OCI-LY3 (cell line): ENCODE results near the gene DFFB.

ENCODE experiments used
- H2AFZ ChIP-seq: fragments of 200-600, 300-600 bp; shearing (Covaris generic); 2 replicates; pipeline ENCODE4 v1.6.0; 2014; ENCODE audit warnings: antibody characterized with exemption, low read depth, low read length
- H3K27ac ChIP-seq: fragments of 200-600, 300-600 bp; sonication (generic); 2 replicates; pipeline ENCODE4 v1.5.1; 2014; ENCODE audit warnings: mild to moderate bottlenecking, low read length, moderate library complexity, mixed read lengths
- H3K27me3 ChIP-seq: fragments of 200-600, 300-600 bp; sonication (generic); 2 replicates; pipeline ENCODE4 v1.6.1; 2014; ENCODE audit warnings: low read depth, low read length, mixed read lengths
- H3K36me3 ChIP-seq: fragments of 200-600, 300-600 bp; sonication (generic); replicated peaks from 2 replicates; pipeline ENCODE3; 2014; ENCODE audit warnings: low read depth, low read length, mixed read lengths
- H3K4me1 ChIP-seq: fragments of 300-600, 200-600 bp; sonication (generic); 2 replicates; pipeline ENCODE4 v1.6.1; 2014; ENCODE audit warnings: low read length, mixed read lengths
- H3K4me2 ChIP-seq: fragments of 200-600, 300-600 bp; sonication (generic); 2 replicates; pipeline ENCODE4 v1.6.1; 2014; ENCODE audit warnings: low read length, mixed read lengths
- H3K4me3 ChIP-seq: fragments of 300-600, 200-600 bp; sonication (generic); 2 replicates; pipeline ENCODE4 v1.5.1; 2014; ENCODE audit warnings: antibody characterized with exemption, mild to moderate bottlenecking, low read length, moderate library complexity
- H3K79me2 ChIP-seq: fragments of 300-600, 200-600 bp; shearing (Covaris generic); 2 replicates; pipeline ENCODE4 v1.6.1; 2014; ENCODE audit warnings: mild to moderate bottlenecking, low read length, mixed read lengths
- H3K9ac ChIP-seq: fragments of 300-600, 200-600 bp; shearing (Covaris generic); 2 replicates; pipeline ENCODE4 v1.6.0; 2014; ENCODE audit warnings: mild to moderate bottlenecking, low read length, moderate library complexity
- H3K9me3 ChIP-seq: fragments of 200-600, 300-600 bp; shearing (Covaris generic); 2 replicates; pipeline ENCODE4 v1.6.1; 2014; ENCODE audit warnings: low read length, mixed read lengths; ENCODE audit not compliant: insufficient read depth
- H4K20me1 ChIP-seq: fragments of 200-600, 300-600 bp; sonication (generic); 2 replicates; pipeline ENCODE4 v1.6.1; 2016; ENCODE audit warnings: low read length, mixed read lengths; ENCODE audit not compliant: insufficient read depth
- CTCF ChIP-seq: fragments of 200-600, 300-600 bp; sonication (generic); IDR thresholded peaks from 2 replicates; pipeline ENCODE4 v1.5.1; 2014; ENCODE audit warnings: antibody characterized with exemption, low read length, low read depth
- EZH2phosphoT487 ChIP-seq: fragments of 200-600 bp; shearing (Covaris generic); IDR thresholded peaks from 2 replicates; pipeline ENCODE4 v1.6.1; 2018; ENCODE audit warnings: antibody characterized with exemption, mixed run types, low read depth

DFFB gene

GRCh38 chr1:3898475-3898735 is 41.1 kb downstream of the DFFB start:
- no peak overlapping the region for H2AFZ ChIP-seq
- H3K36me3 ChIP-seq, result peaks cover 28% of the 10 kb centered on the region
- peak overlapping the region; percentile 93; the same call in 1 of the 2 replicates for H3K4me3 ChIP-seq
- no peak for TF ChIP-seq CTCF
- no peak for TF ChIP-seq EZH2phosphoT487
- H3K27ac ChIP-seq, result no peak overlapping the region
- H3K9me3 ChIP-seq, result no peaks in the 10 kb centered on the region
- H3K27me3 ChIP-seq, result no peaks in the 10 kb centered on the region
- H3K9ac ChIP-seq, result no peak overlapping the region
- peaks cover 64% of the 10 kb centered on the region for H3K79me2 ChIP-seq
- peaks cover 9% of the 10 kb centered on the region for H4K20me1 ChIP-seq
- H3K4me1 ChIP-seq, result peaks cover 11% of the 10 kb centered on the region
- no peak overlapping the region for H3K4me2 ChIP-seq

DNA sequence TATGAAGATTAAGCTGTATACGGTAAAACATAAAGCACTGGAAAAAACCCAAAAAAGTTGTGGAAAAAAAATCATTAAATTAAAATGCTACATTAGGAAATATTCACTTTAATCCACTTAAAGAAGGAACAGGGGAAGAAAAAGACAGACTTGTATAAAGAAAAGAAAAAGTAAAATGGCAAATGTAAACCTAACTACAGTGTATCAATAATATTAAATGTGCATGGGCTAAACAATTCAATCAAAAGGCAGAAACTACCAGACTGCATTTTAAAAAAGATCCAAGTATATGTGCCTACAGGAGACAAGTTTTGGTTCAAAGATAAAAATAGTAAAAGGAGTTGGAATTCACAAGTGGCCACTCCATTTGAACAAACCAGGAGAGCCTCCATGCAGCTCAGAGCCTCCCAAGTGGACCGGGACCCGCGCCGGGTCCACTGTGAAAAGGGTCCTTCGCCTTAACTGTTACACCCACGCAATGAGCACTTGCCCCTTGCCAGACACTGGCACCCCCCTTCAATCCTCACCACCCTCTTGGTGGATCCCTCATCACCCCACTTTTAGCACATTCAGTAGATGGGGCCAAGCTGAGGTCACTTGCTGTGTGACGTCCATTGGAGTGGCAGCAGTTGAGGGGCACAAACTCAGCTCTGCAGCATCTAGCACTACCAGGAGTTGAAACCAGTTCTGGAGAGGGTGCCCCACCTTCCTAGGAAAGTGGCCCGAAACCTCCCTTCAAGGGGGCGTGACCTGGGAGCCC is 41.9 kb downstream of the DFFB start:
- H4K20me1 ChIP-seq, result peaks cover 9% of the 10 kb centered on the region; the same call in 1 of the 2 replicates
- H3K9me3 ChIP-seq, result no peaks in the 10 kb centered on the region
- no peaks in the 10 kb centered on the region for H3K27me3 ChIP-seq
- peak overlapping the region; percentile 61; the same call in 1 of the 2 replicates for H2AFZ ChIP-seq
- peaks cover 9% of the 10 kb centered on the region for H3K4me1 ChIP-seq
- peak overlapping the region; percentile 93 for H3K4me3 ChIP-seq
- H3K4me2 ChIP-seq, result peak overlapping the region; percentile 98
- TF ChIP-seq EZH2phosphoT487 (no peak), CTCF (no peak; the same call in 1 of the 2 replicates)
- peaks cover 57% of the 10 kb centered on the region for H3K79me2 ChIP-seq
- peaks cover 24% of the 10 kb centered on the region for H3K36me3 ChIP-seq
- peak overlapping the region; percentile 98 for H3K9ac ChIP-seq
- H3K27ac ChIP-seq, result peak overlapping the region; percentile 92

- Histone ChIP-seq H3K4me3 (peak overlapping the region; percentile 93), H3K4me2 (peak overlapping the region; percentile 98), H3K36me3 (peaks cover 23% of the 10 kb centered on the region), H3K9ac (peak overlapping the region; percentile 98), H3K4me1 (peaks cover 9% of the 10 kb centered on the region), H3K9me3 (no peaks in the 10 kb centered on the region), H4K20me1 (peaks cover 9% of the 10 kb centered on the region; the same call in 1 of the 2 replicates), H2AFZ (peak overlapping the region; percentile 61), H3K27me3 (no peaks in the 10 kb centered on the region), H3K79me2 (peaks cover 52% of the 10 kb centered on the region), H3K27ac (peak overlapping the region; percentile 92)
- TF ChIP-seq EZH2phosphoT487 (no peak), CTCF (0 out of 2 replicates have a peak, but pooled peaks have one; percentile 17)
Measured at GRCh38 chr1:3899754-3900149, 42.5 kb downstream of the DFFB start.

- Histone ChIP-seq H3K4me2 (peak within 1 kb of the TSS; percentile 98), H2AFZ (peak within 1 kb of the TSS; percentile 73), H3K27me3 (no peaks in the 10 kb centered on the region), H3K4me1 (peaks cover 9% of the 10 kb centered on the region), H4K20me1 (peaks cover 9% of the 10 kb centered on the region; the same call in 1 of the 2 replicates), H3K9ac (peak within 1 kb of the TSS; percentile 98), H3K9me3 (no peaks in the 10 kb centered on the region), H3K27ac (peak within 1 kb of the TSS; percentile 92), H3K4me3 (peak within 1 kb of the TSS; percentile 93), H3K79me2 (peaks cover 46% of the 10 kb centered on the region), H3K36me3 (peaks cover 17% of the 10 kb centered on the region)
- TF ChIP-seq CTCF, result no peak
- TF ChIP-seq EZH2phosphoT487, result no peak
Measured at GRCh38 chr1:3900150-3900968, 43.1 kb downstream of the DFFB start, which contains the start of gene C1orf174. TSS of gene C1orf174 (minus strand) at chr1:3900272. CDS start at chr1:3900186, 86 bp downstream.
